RWPE2 (cell line): ENCODE data around the gene STT3B.

Source experiments
- ATAC-seq: fragments of 200-7000 bp; cut with Tn5 transposase; 3 replicates; pipeline ENCODE4 v1.9.1; 2021; ENCODE audit warnings: low read depth
- DNase-seq: peaks from one replicate; pipeline ENCODE4 v3.0.0-alpha.2; 2020; ENCODE audit warnings: low spot score
- H3K27ac ChIP-seq: fragments of 450-650 bp; 2 replicates; pipeline ENCODE4 v1.5.1; 2017; ENCODE audit warnings: mild to moderate bottlenecking; ENCODE audit not compliant: poor library complexity, severe bottlenecking
- H3K27me3 ChIP-seq: fragments of 250-450 bp; sonication (Bioruptor Pico); 2 replicates; pipeline ENCODE4 v1.5.1; 2021; ENCODE audit warnings: mild to moderate bottlenecking, moderate library complexity; ENCODE audit not compliant: insufficient read depth, poor library complexity, severe bottlenecking
- H3K36me3 ChIP-seq: fragments of 250-450 bp; sonication (Bioruptor Pico); 2 replicates; pipeline ENCODE4 v1.5.1; 2020; ENCODE audit warnings: low read depth, mild to moderate bottlenecking, moderate library complexity
- H3K4me1 ChIP-seq: fragments of 250-450 bp; sonication (Bioruptor Pico); 2 replicates; pipeline ENCODE4 v1.5.1; 2021; ENCODE audit warnings: mild to moderate bottlenecking, moderate library complexity; ENCODE audit not compliant: insufficient read depth, poor library complexity, severe bottlenecking
- H3K4me3 ChIP-seq: fragments of 250-450 bp; sonication (Bioruptor Pico); 2 replicates; pipeline ENCODE4 v1.5.1; 2021; ENCODE audit warnings: mild to moderate bottlenecking, moderate library complexity; ENCODE audit not compliant: severe bottlenecking
- H3K9me3 ChIP-seq: fragments of 250-450 bp; sonication (Bioruptor Pico); 2 replicates; pipeline ENCODE4 v1.5.1; 2021; ENCODE audit warnings: mild to moderate bottlenecking, moderate library complexity; ENCODE audit not compliant: severe bottlenecking
- TF ChIP-seq, protein P1 (sequence below): fragments of 450-650 bp; IDR thresholded peaks from one replicate; pipeline ENCODE4 v1.5.1; 2017; ENCODE audit warnings: mild to moderate bottlenecking, moderate library complexity; ENCODE audit not compliant: poor library complexity, severe bottlenecking

The STT3B gene

GRCh38 chr3:31490502-31490901, 42.2 kb upstream of the STT3B start:
- H3K27me3 ChIP-seq, result no peaks in the 10 kb centered on the region
- H3K4me3 ChIP-seq, result no peak overlapping the region
- H3K4me1 ChIP-seq, result no peaks in the 10 kb centered on the region
- no peak overlapping the region for H3K27ac ChIP-seq
- ATAC-seq (no peak), DNase-seq (no peak)
- H3K36me3 ChIP-seq, result no peaks in the 10 kb centered on the region
- peaks cover 2% of the 10 kb centered on the region for H3K9me3 ChIP-seq
- TF ChIP-seq, protein P1, sequence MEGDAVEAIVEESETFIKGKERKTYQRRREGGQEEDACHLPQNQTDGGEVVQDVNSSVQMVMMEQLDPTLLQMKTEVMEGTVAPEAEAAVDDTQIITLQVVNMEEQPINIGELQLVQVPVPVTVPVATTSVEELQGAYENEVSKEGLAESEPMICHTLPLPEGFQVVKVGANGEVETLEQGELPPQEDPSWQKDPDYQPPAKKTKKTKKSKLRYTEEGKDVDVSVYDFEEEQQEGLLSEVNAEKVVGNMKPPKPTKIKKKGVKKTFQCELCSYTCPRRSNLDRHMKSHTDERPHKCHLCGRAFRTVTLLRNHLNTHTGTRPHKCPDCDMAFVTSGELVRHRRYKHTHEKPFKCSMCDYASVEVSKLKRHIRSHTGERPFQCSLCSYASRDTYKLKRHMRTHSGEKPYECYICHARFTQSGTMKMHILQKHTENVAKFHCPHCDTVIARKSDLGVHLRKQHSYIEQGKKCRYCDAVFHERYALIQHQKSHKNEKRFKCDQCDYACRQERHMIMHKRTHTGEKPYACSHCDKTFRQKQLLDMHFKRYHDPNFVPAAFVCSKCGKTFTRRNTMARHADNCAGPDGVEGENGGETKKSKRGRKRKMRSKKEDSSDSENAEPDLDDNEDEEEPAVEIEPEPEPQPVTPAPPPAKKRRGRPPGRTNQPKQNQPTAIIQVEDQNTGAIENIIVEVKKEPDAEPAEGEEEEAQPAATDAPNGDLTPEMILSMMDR, result no peak

DNA sequence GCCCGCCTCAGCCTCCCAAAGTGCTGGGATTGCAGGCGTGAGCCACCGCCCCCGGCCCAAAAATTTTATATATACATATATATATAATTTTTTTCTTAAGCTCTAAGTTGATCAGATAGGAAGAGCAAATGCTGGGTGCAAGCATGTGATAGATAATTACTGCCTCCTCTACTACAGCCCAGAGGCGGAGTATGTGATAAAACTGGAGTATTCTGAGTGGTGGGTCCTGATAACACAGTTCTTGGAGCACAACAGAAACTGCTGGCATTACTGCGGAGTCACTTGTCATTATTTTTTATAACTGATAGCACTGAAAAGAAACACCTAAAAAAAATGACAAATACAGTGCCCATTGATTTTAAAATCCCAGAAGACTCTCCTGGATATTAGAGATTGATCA, 41.1 kb upstream of the STT3B start:
- no peak overlapping the region for H3K27ac ChIP-seq
- no peaks in the 10 kb centered on the region for H3K4me1 ChIP-seq
- TF ChIP-seq, protein P1, result no peak
- ATAC-seq (no peak), DNase-seq (no peak)
- peaks cover 2% of the 10 kb centered on the region for H3K9me3 ChIP-seq
- no peaks in the 10 kb centered on the region for H3K27me3 ChIP-seq
- H3K36me3 ChIP-seq, result no peaks in the 10 kb centered on the region
- H3K4me3 ChIP-seq, result no peak overlapping the region

- no peak overlapping the region for H3K4me3 ChIP-seq
- ATAC-seq (no peak), DNase-seq (no peak)
- TF ChIP-seq, protein P1, result no peak
- no peaks in the 10 kb centered on the region for H3K27me3 ChIP-seq
- no peaks in the 10 kb centered on the region for H3K36me3 ChIP-seq
- peaks cover 2% of the 10 kb centered on the region for H3K9me3 ChIP-seq
- H3K4me1 ChIP-seq, result no peaks in the 10 kb centered on the region
- no peak overlapping the region for H3K27ac ChIP-seq
Measured at GRCh38 chr3:31493149-31493548, 39.6 kb upstream of the STT3B start.

DNA sequence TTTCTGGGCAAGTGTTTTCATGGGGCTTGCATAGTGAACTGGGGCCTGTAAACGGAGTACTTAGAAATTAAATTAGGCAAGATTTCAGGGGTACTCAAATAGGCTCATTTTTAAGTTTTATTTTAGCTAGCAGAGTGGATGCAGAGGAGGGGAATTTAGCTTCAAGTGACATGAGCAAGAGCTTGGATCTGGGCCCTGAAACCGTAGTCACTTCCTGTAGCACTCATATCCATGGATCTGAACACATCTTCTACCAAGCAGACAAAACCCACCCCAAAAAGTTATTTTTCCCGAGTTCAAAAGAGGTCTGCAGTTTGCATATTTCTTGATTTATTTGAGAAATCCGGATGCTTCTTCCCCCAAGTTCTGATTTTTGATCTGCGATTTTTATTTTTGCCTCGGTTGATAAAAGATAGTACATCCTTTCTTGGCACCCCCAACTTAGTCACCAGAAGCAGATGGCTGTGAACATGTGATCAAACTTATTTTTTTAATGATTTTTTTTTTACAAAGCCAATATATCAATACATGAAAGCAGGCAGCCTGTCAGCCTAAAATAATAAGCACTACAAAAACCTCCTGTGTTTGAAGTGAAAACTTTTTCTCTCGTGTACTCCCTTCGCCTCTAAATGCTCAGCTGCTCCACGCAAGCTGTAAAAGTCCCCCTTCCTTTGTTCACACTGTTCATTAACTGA, 36.6 kb upstream of the STT3B start:
- DNase-seq, result no peak
- peaks cover 2% of the 10 kb centered on the region for H3K9me3 ChIP-seq
- H3K36me3 ChIP-seq, result no peaks in the 10 kb centered on the region
- TF ChIP-seq, protein P1, result no peak
- H3K4me3 ChIP-seq, result no peak overlapping the region
- no peak overlapping the region for H3K27ac ChIP-seq
- ATAC-seq, result no peak
- H3K4me1 ChIP-seq, result no peaks in the 10 kb centered on the region
- H3K27me3 ChIP-seq, result no peaks in the 10 kb centered on the region

GRCh38 chr3:31498791-31499190, 33.9 kb upstream of the STT3B start:
- no peak overlapping the region for H3K27ac ChIP-seq
- DNase-seq, result no peak

More at GRCh38 chr3:31498791-31499190, 33.9 kb upstream of the STT3B start:
- no peak for ATAC-seq
- Histone ChIP-seq H3K9me3 (no peaks in the 10 kb centered on the region), H3K36me3 (no peaks in the 10 kb centered on the region), H3K4me3 (no peak overlapping the region), H3K4me1 (no peaks in the 10 kb centered on the region), H3K27me3 (peaks cover 2% of the 10 kb centered on the region)
- TF ChIP-seq, protein P1, result no peak
